Suprapubic skin (tissue), 4 donors: ENCODE measurements around the gene NLRP8. TPM values are rescaled to one million over a fixed set of nuclear protein-coding genes. Genes with fewer than 3 reads are reported as not detected.
"Not testable (repeated sequence)": the region's sequence is repeated elsewhere in the genome, so short reads cannot be mapped to it uniquely, and the experiment has no call there.

Experiments
- DNase-seq, 2 donors: peaks; one replicate each; pipeline ENCODE4 v3.0.0-alpha.2; 2019; ENCODE audit warnings: low spot score in 2 of 2
- H3K27ac ChIP-seq: fragments of 200-600 bp; sonication (generic); one replicate; pipeline ENCODE4 v1.5.1; 2019
- H3K27me3 ChIP-seq: fragments of 200-600 bp; sonication (generic); one replicate; pipeline ENCODE4 v1.5.1; 2019
- H3K36me3 ChIP-seq: fragments of 200-600 bp; sonication (generic); one replicate; pipeline ENCODE4 v1.5.1; 2019
- H3K4me1 ChIP-seq: fragments of 200-600 bp; sonication (generic); one replicate; pipeline ENCODE4 v1.5.1; 2019
- H3K4me3 ChIP-seq: fragments of 200-600 bp; sonication (generic); one replicate; pipeline ENCODE4 v1.5.1; 2019; ENCODE audit warnings: mild to moderate bottlenecking
- H3K9me3 ChIP-seq: fragments of 200-600 bp; sonication (generic); one replicate; pipeline ENCODE4 v1.5.1; 2019
- EP300 ChIP-seq: sonication (generic); formaldehyde crosslinking; IDR thresholded peaks from one replicate; pipeline ENCODE4 v1.6.1; 2017; ENCODE audit warnings: antibody characterized with exemption
- POLR2A ChIP-seq, 2 donors: fragments of 450-650 bp; IDR thresholded peaks; one replicate each; pipeline ENCODE4 v1.6.1; 2017; ENCODE audit warnings: antibody characterized with exemption in 2 of 2, mild to moderate bottlenecking in 2 of 2, moderate library complexity in 2 of 2
- POLR2AphosphoS5 ChIP-seq, 3 donors: sonication (generic); formaldehyde crosslinking; IDR thresholded peaks; one replicate each; pipeline ENCODE4 v1.6.1; 2017; ENCODE audit warnings: antibody characterized with exemption in 3 of 3
- WGBS: methylation state at CpG from one replicate; pipeline ENCODE4 v1.1.5; 2018; 5-methylcytosine and 5-hydroxymethylcytosine counted together
- total RNA-seq, 4 donors: library from RNA; depleted of rRNA; stranded (reverse); fragments of >200 nt; gene quantifications; one replicate each; pipeline ENCODE4 v1.1.0, GENCODE V29; 2016
- TF ChIP-seq, protein P1 (sequence below), 2 donors: fragments of 200-600 bp in 1 of 2; fragments of 450-650 bp in 1 of 2; sonication (generic) in 1 of 2; IDR thresholded peaks; one replicate each; pipeline ENCODE4 v1.5.1; 2016 to 2019; ENCODE audit warnings: antibody characterized with exemption in 2 of 2, mild to moderate bottlenecking in 1 of 2, moderate library complexity in 1 of 2

The NLRP8 gene
- total RNA-seq, 4 donors from 2014 or later = not detected

- no peak overlapping the region for H3K27ac ChIP-seq
- H3K9me3 ChIP-seq = no peaks in the 10 kb centered on the region
- no peak for DNase-seq
- TF ChIP-seq POLR2AphosphoS5 (IDR thresholded peaks at IDR 0.05) = no peak
- TF ChIP-seq POLR2A (IDR thresholded peaks at IDR 0.05) = no peak
- no peak for TF ChIP-seq EP300
- TF ChIP-seq, protein P1, sequence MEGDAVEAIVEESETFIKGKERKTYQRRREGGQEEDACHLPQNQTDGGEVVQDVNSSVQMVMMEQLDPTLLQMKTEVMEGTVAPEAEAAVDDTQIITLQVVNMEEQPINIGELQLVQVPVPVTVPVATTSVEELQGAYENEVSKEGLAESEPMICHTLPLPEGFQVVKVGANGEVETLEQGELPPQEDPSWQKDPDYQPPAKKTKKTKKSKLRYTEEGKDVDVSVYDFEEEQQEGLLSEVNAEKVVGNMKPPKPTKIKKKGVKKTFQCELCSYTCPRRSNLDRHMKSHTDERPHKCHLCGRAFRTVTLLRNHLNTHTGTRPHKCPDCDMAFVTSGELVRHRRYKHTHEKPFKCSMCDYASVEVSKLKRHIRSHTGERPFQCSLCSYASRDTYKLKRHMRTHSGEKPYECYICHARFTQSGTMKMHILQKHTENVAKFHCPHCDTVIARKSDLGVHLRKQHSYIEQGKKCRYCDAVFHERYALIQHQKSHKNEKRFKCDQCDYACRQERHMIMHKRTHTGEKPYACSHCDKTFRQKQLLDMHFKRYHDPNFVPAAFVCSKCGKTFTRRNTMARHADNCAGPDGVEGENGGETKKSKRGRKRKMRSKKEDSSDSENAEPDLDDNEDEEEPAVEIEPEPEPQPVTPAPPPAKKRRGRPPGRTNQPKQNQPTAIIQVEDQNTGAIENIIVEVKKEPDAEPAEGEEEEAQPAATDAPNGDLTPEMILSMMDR (IDR thresholded peaks at IDR 0.05) = no peak
- H3K4me3 ChIP-seq = no peak overlapping the region
- H3K36me3 ChIP-seq = no peaks in the 10 kb centered on the region
- H3K4me1 ChIP-seq = no peaks in the 10 kb centered on the region
- WGBS = 82% methylated on average over 11 of the region's 11 CpGs
- H3K27me3 ChIP-seq = no peaks in the 10 kb centered on the region
Observed at GRCh38 chr19:55940306-55940705, 7.3 kb upstream of the NLRP8 start.

GRCh38 chr19:55950566-55950965 lies 2.9 kb downstream of the NLRP8 start:
- H3K9me3 ChIP-seq = peaks cover 18% of the 10 kb centered on the region
- H3K4me3 ChIP-seq, H3K27me3 ChIP-seq, DNase-seq, H3K27ac ChIP-seq, H3K36me3 ChIP-seq, H3K4me1 ChIP-seq: not testable (repeated sequence)
- 86% methylated on average over 19 of the region's 19 CpGs for WGBS

- no peak overlapping the region for H3K27ac ChIP-seq
- H3K36me3 ChIP-seq = no peaks in the 10 kb centered on the region
- H3K4me1 ChIP-seq = no peaks in the 10 kb centered on the region
- TF ChIP-seq POLR2AphosphoS5 (IDR thresholded peaks at IDR 0.05) (no peak), EP300 (no peak), POLR2A (IDR thresholded peaks at IDR 0.05) (no peak)
- TF ChIP-seq, protein P1 (IDR thresholded peaks at IDR 0.05) = no peak
- 89% methylated on average over 7 of the region's 7 CpGs for WGBS
- H3K9me3 ChIP-seq = no peaks in the 10 kb centered on the region
- no peak for DNase-seq
- H3K4me3 ChIP-seq = no peak overlapping the region
- no peaks in the 10 kb centered on the region for H3K27me3 ChIP-seq
Observed at GRCh38 chr19:55956431-55956830, 8.8 kb downstream of the NLRP8 start.

DNA sequence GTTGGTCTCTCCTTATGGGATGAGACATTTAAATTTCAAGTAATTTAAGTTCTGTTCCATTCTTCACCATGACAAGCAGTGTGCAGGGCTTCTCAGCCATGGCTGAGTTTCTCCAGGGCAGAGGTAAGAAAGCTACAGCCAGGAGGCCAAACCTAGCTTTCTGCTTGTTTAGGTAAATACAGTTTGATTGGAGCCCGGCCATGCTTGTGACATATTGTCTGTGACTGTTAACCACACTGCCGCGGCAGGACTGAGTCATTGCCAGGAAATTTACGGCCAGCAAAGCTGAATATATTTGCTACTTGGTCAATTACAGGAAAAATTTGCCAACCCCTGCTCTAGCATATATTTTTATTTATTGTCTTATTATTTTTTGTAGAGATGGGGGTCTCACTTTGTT lies 10.7 kb downstream of the NLRP8 start:
- TF ChIP-seq EP300 = no peak
- TF ChIP-seq, protein P1 (IDR thresholded peaks at IDR 0.05) = no peak
- TF ChIP-seq POLR2A (IDR thresholded peaks at IDR 0.05) = no peak
- TF ChIP-seq POLR2AphosphoS5 (IDR thresholded peaks at IDR 0.05) = no peak
- H3K27me3 ChIP-seq = no peaks in the 10 kb centered on the region
- H3K4me3 ChIP-seq = no peak overlapping the region
- H3K36me3 ChIP-seq = no peaks in the 10 kb centered on the region
- 67% methylated on average over 4 of the region's 4 CpGs for WGBS
- no peaks in the 10 kb centered on the region for H3K9me3 ChIP-seq
- no peak for DNase-seq
- no peaks in the 10 kb centered on the region for H3K4me1 ChIP-seq
- H3K27ac ChIP-seq = no peak overlapping the region

GRCh38 chr19:55959996-55960675 lies 12.5 kb downstream of the NLRP8 start:
- Histone ChIP-seq H3K9me3 (no peaks in the 10 kb centered on the region), H3K4me1 (no peaks in the 10 kb centered on the region), H3K36me3 (no peaks in the 10 kb centered on the region), H3K27ac (no peak overlapping the region), H3K4me3 (no peak overlapping the region), H3K27me3 (no peaks in the 10 kb centered on the region)
- WGBS = 93% methylated on average over 6 of the region's 6 CpGs
- TF ChIP-seq POLR2A (IDR thresholded peaks at IDR 0.05) (no peak), POLR2AphosphoS5 (IDR thresholded peaks at IDR 0.05) (no peak), EP300 (no peak)
- TF ChIP-seq, protein P1 (IDR thresholded peaks at IDR 0.05) = no peak
- DNase-seq = no peak

GRCh38 chr19:55962186-55962585 lies 14.6 kb downstream of the NLRP8 start:
- Histone ChIP-seq H3K4me1 (no peaks in the 10 kb centered on the region), H3K4me3 (no peak overlapping the region), H3K36me3 (no peaks in the 10 kb centered on the region), H3K27ac (no peak overlapping the region), H3K9me3 (no peaks in the 10 kb centered on the region), H3K27me3 (no peaks in the 10 kb centered on the region)
- no peak for DNase-seq
- TF ChIP-seq POLR2A (IDR thresholded peaks at IDR 0.05) (no peak), POLR2AphosphoS5 (IDR thresholded peaks at IDR 0.05) (no peak), EP300 (no peak)
- TF ChIP-seq, protein P1 (IDR thresholded peaks at IDR 0.05) = no peak
- 90% methylated on average over 10 of the region's 10 CpGs for WGBS
